A549 (cell line): ENCODE results near the gene LAMC3. TPM values are rescaled to one million over a fixed set of nuclear protein-coding genes. Genes with fewer than 3 reads are reported as not detected.

Experiments
- ATAC-seq, 2 experiments: fragments of 200-7000 bp in 1 of 2; fragments of >200 bp in 1 of 2; cut with Nextera tagmentation in 1 of 2; cut with Tn5 transposase in 1 of 2; 3 replicates each; pipeline versions ENCODE4 v1.8.0 to v1.9.1; 2018 to 2020; ENCODE audit warnings: mild to moderate bottlenecking in 1 of 2, moderate library complexity in 1 of 2
- CTCF ChIA-PET: fragments of 300-600 bp; sonication (Branson Sonifier 250); formaldehyde crosslinking; extraction: SDS; loops from one replicate; lab custom pipeline; 2021; ENCODE audit warnings: antibody characterized with exemption, inconsistent platforms; lab: Yijun Ruan, JAX
- POLR2A ChIA-PET: fragments of 350-600 bp; formaldehyde crosslinking; extraction: SDS; loops from one replicate; lab custom pipeline; 2021; ENCODE audit warnings: antibody characterized with exemption, inconsistent platforms; lab: Yijun Ruan, JAX
- DNase-seq, 2 experiments: peaks; one replicate each; pipeline versions ENCODE4 v3.0.0 to v3.0.0-alpha.2; 2011 to 2016; ENCODE audit warnings: low read depth in 1 of 2, low spot score in 1 of 2
- FAIRE-seq: peaks from 2 replicates; lab custom pipeline; 2011; peaks lifted over from hg19 to GRCh38; lab: Jason Lieb, UNC
- H3K27ac ChIP-seq, 2 experiments: fragments of >200 bp; sonication (Bioruptor Twin); formaldehyde crosslinking; 3 replicates each; pipeline ENCODE4 v1.5.1; 2016 to 2017
- H3K4me1 ChIP-seq: fragments of >200 bp; sonication (Bioruptor Twin); formaldehyde crosslinking; 3 replicates; pipeline ENCODE4 v1.6.1; 2016
- H3K4me2 ChIP-seq: fragments of >200 bp; sonication (Bioruptor Twin); formaldehyde crosslinking; 3 replicates; pipeline ENCODE4 v1.6.1; 2016
- H3K4me3 ChIP-seq: fragments of >200 bp; sonication (Bioruptor Twin); formaldehyde crosslinking; 3 replicates; pipeline ENCODE4 v1.5.1; 2016
- H3K9me3 ChIP-seq: fragments of >200 bp; sonication (Bioruptor Twin); formaldehyde crosslinking; 3 replicates; pipeline ENCODE4 v1.6.1; 2016
- CHD2 ChIP-seq: fragments of 150-350 bp; IDR thresholded peaks from 2 replicates; pipeline ENCODE4 v1.6.1; 2014; ENCODE audit warnings: low read length; ENCODE audit not compliant: partially characterized antibody
- CHD4 ChIP-seq: fragments of 200-600 bp; sonication (generic); IDR thresholded peaks from 2 replicates; pipeline ENCODE4 v1.6.1; 2016; ENCODE audit warnings: antibody characterized with exemption, mild to moderate bottlenecking, borderline replicate concordance
- ELK1 ChIP-seq: fragments of 150-350 bp; IDR thresholded peaks from 2 replicates; pipeline ENCODE4 v1.6.1; 2014; ENCODE audit warnings: low read depth, mild to moderate bottlenecking, low read length
- EP300 ChIP-seq, 2 experiments: fragments of >200 bp; sonication (Bioruptor Twin); formaldehyde crosslinking; IDR thresholded peaks; 2 replicates in 1 of 2; 3 replicates in 1 of 2; pipeline ENCODE4 v1.6.1; 2016 to 2017
- ESRRA ChIP-seq: fragments of 150-350 bp; IDR thresholded peaks from 2 replicates; pipeline ENCODE4 v1.6.1; 2014; ENCODE audit warnings: mild to moderate bottlenecking, low read length, borderline replicate concordance
- FOSL2 ChIP-seq, 2 experiments: fragments of 450-650 bp in 1 of 2; fragments of >200 bp in 1 of 2; sonication (Bioruptor Twin) in 1 of 2; formaldehyde crosslinking; IDR thresholded peaks; 2 replicates each; pipeline versions ENCODE4 v1.5.0 to v1.6.1; 2016 to 2020; ENCODE audit warnings: mild to moderate bottlenecking in 1 of 2, moderate library complexity in 1 of 2
- HES2 ChIP-seq: fragments of >200 bp; sonication (Bioruptor Twin); formaldehyde crosslinking; IDR thresholded peaks from 2 replicates; pipeline ENCODE4 v1.6.1; 2016
- HEYL ChIP-seq: fragments of 250-450 bp; sonication (Bioruptor Pico); IDR thresholded peaks from 2 replicates; pipeline ENCODE4 v1.8.0; 2021; ENCODE audit warnings: mild to moderate bottlenecking, moderate library complexity
- KDM1A ChIP-seq: fragments of 200-600 bp; sonication (generic); IDR thresholded peaks from 2 replicates; pipeline ENCODE4 v1.6.1; 2016; ENCODE audit warnings: low read depth, mild to moderate bottlenecking
- MAFK ChIP-seq: fragments of 450-650 bp; IDR thresholded peaks from 2 replicates; pipeline ENCODE4 v1.6.1; 2014; ENCODE audit not compliant: partially characterized antibody
- MYC ChIP-seq: IDR thresholded peaks from 2 replicates; pipeline ENCODE4 v1.6.1; 2012; ENCODE audit warnings: mild to moderate bottlenecking, inconsistent platforms, low read length, improper control_type of control experiment, borderline replicate concordance
- PHF8 ChIP-seq: fragments of 200-600 bp; sonication (generic); IDR thresholded peaks from 2 replicates; pipeline ENCODE4 v1.6.1; 2016; ENCODE audit warnings: low read depth, mild to moderate bottlenecking, antibody characterized with exemption, moderate library complexity, borderline replicate concordance
- POLR2A ChIP-seq: IDR thresholded peaks from 2 replicates; pipeline ENCODE4 v1.6.1; 2012; ENCODE audit warnings: mild to moderate bottlenecking, low read length
- RCOR1 ChIP-seq: fragments of 150-350 bp; IDR thresholded peaks from 2 replicates; pipeline ENCODE4 v1.6.1; 2014; ENCODE audit warnings: antibody characterized with exemption, low read length, low read depth
- REST ChIP-seq: fragments of 200-600 bp; sonication (generic); IDR thresholded peaks from 2 replicates; pipeline ENCODE4 v1.6.1; 2016; ENCODE audit warnings: antibody characterized with exemption, mild to moderate bottlenecking, moderate library complexity
- SREBF2 ChIP-seq: fragments of 450-650 bp; IDR thresholded peaks from 2 replicates; pipeline ENCODE4 v1.6.1; 2014; ENCODE audit warnings: mild to moderate bottlenecking, moderate library complexity
- USF2 ChIP-seq: fragments of 450-650 bp; IDR thresholded peaks from 2 replicates; pipeline ENCODE4 v1.6.1; 2014; ENCODE audit warnings: antibody characterized with exemption
- ZNF302 ChIP-seq: fragments of 250-450 bp; sonication (Bioruptor Pico); IDR thresholded peaks from 2 replicates; pipeline ENCODE4 v1.9.0; 2021; ENCODE audit warnings: inconsistent platforms, mild to moderate bottlenecking, moderate library complexity
- ZSCAN20 ChIP-seq: fragments of 250-450 bp; sonication (Bioruptor Pico); IDR thresholded peaks from 2 replicates; pipeline ENCODE4 v1.8.0; 2022; ENCODE audit warnings: mild to moderate bottlenecking, moderate library complexity
- WGBS: methylation state at CpG from one replicate; pipeline ENCODE4 v1.1.6; 2017; ENCODE audit errors: missing lambda C conversion rate; 5-methylcytosine and 5-hydroxymethylcytosine counted together
- polyA plus RNA-seq, 4 experiments: library from polyadenylated mRNA; depleted of rRNA in 3 of 4; stranded (reverse); fragments of >200 nt; fragmentation: RNase III in 1 of 4; extraction: RNeasy Plus Mini Kit Qiagen cat#74134 plus additional on column Dnase treatment in 1 of 4; gene quantifications; 2 replicates in 3 of 4; 3 replicates in 1 of 4; pipeline ENCODE4 v1.2.3, GENCODE V29; 2011 to 2017

The LAMC3 gene
- polyA plus RNA-seq, 2 of the 4 experiments (the other 2 are of a cell fraction), result 1.0 to 1.5 TPM

DNA sequence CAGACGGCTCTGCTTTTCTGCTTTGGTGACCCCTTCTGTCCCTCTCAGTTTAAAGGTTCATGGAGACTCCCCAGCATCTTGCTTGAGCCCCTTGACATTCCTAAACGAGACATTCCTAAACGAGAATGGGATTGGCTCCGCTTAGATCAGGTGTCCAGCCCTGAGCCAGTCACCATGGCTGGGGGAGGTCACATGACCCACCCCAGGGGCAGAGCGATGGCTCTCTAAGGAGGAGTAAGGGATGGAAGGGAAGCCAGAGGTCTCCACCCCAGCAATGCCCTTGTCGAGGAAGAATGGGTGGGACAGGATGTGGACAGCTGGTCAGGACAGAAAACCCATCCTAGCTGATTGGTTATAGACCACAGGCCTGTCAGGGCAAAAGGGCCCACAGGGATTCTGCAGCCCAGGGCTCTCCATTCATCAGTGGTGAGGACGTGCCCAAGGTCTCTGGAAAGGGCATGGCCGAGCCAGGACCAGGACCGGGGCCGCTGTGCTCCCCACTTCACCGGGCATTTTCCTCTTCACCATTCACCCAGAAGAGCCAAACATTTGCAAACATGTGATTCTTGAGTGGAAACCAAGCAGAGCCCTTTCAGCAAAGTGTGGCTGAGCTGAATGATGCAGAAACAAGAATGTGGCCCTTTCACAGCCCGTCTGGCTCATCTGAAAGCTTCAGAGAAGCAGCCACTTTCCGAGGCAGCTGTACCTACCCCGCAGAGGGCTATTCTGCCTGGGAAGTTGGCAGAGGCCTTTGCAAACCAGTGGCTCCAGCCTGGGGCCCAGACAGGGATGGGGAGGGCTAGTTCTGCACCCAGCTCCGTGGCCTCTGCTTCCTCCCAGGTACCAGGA is 67.6 kb downstream of the LAMC3 start:
- CTCF ChIA-PET, result interaction anchor here (1.2 to 3.1 kb wide), 5 partner anchors 8 to 260 kb away, joined by 3 to 14 read pairs (median 4); no protein-coding TSS in a partner anchor
- TF ChIP-seq KDM1A, result no peak
- TF ChIP-seq HES2, result no peak
- TF ChIP-seq USF2, result peak; percentile 72
- TF ChIP-seq, all 56 proteins: peak for 1
- no peak overlapping the region for H3K4me2 ChIP-seq
- no peak overlapping the region for H3K4me3 ChIP-seq
- H3K9me3 ChIP-seq, result no peaks in the 10 kb centered on the region
- WGBS, result 77% methylated on average over 14 of the region's 15 CpGs
- POLR2A ChIA-PET, result no interaction called here
- no peaks in the 10 kb centered on the region for H3K4me1 ChIP-seq
- ATAC-seq, result peak in 1 of 2 experiments; percentile 54; a peak in 3 of 6 replicates
- FAIRE-seq, result no peak
- no peak for DNase-seq
- no peak overlapping the region for H3K27ac ChIP-seq

DNA sequence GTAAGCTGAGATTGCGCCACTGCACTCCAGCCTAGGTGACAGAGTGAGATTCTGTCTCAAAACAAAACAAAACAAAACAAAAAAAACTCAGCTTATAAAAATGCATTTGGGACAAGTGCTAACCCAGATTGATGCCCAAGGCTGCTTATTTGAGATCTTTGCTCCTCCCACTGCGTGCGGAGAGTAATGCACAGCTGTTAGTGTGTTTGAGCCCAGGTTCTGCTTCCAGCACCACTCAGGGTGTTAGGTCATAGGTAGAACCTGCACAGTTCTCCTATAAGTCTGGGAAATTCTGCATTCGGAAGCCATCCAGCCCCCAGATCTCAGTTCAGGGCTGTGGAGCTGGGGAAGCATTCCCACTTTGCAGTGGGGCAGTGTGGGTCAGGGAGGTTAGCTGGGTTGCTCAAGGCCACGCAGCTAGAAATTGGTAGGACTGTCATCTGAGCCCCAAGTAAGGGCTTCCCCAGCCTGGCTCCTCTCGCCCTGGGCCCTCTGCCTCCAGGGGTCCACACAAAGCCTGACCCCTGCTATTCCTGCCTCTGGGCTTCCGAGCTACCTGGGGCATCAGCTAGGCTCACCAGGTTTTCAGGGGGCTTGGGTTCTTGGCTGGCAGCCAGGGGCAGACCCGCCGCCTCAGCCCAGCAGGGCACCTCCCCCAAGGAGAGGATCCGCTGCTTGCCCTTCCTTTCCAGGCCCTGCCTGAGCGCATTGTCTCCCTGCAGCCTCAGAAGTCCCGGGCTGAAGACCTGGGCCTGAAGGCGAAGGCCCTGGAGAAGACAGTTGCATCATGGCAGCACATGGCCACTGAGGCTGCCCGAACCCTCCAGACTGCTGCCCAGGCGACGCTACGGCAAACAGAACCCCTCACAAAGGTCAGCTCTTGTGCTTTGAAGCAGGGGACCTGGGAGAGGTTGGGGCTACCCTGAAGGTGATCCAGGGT is 69.7 kb downstream of the LAMC3 start:
- 84% methylated on average over 16 of the region's 17 CpGs for WGBS
- ATAC-seq (no peak), FAIRE-seq (no peak), DNase-seq (no peak)
- CTCF ChIA-PET, result interaction anchor here (1.0 to 3.1 kb wide), 8 partner anchors 9 to 213 kb away, joined by 3 to 14 read pairs (median 4); no protein-coding TSS in a partner anchor
- Histone ChIP-seq H3K27ac (no peak overlapping the region), H3K4me3 (no peak overlapping the region), H3K4me1 (peaks cover 7% of the 10 kb centered on the region; the same call in 2 of the 3 replicates), H3K9me3 (no peaks in the 10 kb centered on the region), H3K4me2 (no peak overlapping the region)
- no peak for TF ChIP-seq POLR2A
- no peak for TF ChIP-seq ELK1
- no peak for TF ChIP-seq EP300 (IDR thresholded peaks at IDR 0.05)
- no peak for TF ChIP-seq MYC
- TF ChIP-seq ESRRA, result no peak
- TF ChIP-seq USF2, result no peak
- no peak for TF ChIP-seq PHF8
- TF ChIP-seq ZNF302, result no peak
- no peak for TF ChIP-seq FOSL2 (IDR thresholded peaks at IDR 0.05)
- no peak for TF ChIP-seq FOSL2 (CRISPR knock-in tag; IDR thresholded peaks at IDR 0.05)
- no peak for TF ChIP-seq SREBF2
- TF ChIP-seq MAFK, result no peak
- no peak for TF ChIP-seq CHD2
- POLR2A ChIA-PET, result no interaction called here

GRCh38 chr9:131080589-131080988 is 71.6 kb downstream of the LAMC3 start:
- Histone ChIP-seq H3K27ac (no peak overlapping the region), H3K4me3 (no peak overlapping the region), H3K4me1 (peaks cover 7% of the 10 kb centered on the region; the same call in 2 of the 3 replicates), H3K4me2 (no peak overlapping the region), H3K9me3 (no peaks in the 10 kb centered on the region)
- CTCF ChIA-PET, result interaction anchor here (0.7 to 2.4 kb wide), 3 partner anchors 23 to 216 kb away, joined by 3 to 7 read pairs (median 3); no protein-coding TSS in a partner anchor
- no peak for FAIRE-seq
- no peak for TF ChIP-seq HEYL (CRISPR knock-in tag)
- no peak for TF ChIP-seq ZSCAN20 (CRISPR knock-in tag)
- no peak for TF ChIP-seq USF2
- TF ChIP-seq REST, result no peak
- TF ChIP-seq RCOR1, result no peak
- no peak for TF ChIP-seq KDM1A
- TF ChIP-seq CHD4, result no peak
- DNase-seq, result no peak
- POLR2A ChIA-PET, result no interaction called here
- WGBS, result 44% methylated on average over 9 of the region's 9 CpGs
- no peak for ATAC-seq
